ENCODE data around the gene DMD. TPM values are rescaled to one million over a fixed set of nuclear protein-coding genes. Genes with fewer than 3 reads are reported as not detected.

The DMD gene
- total and polyA plus RNA-seq, 4 experiments from 2014 or later = 0.18 to 0.55 (median 0.19) TPM; not detected in 1

GRCh38 chrX:31435592-31435991, 1775.8 kb downstream of the DMD start:
- Histone ChIP-seq H3K4me1 (ENCODE audit: insufficient read depth, low read length) (no peaks in the 10 kb centered on the region), H3K36me3 (ENCODE audit: insufficient read depth, low read length) (no peaks in the 10 kb centered on the region), H3K27ac (ENCODE audit: low read depth, low read length) (no peak overlapping the region), H3K27me3 (ENCODE audit: insufficient read depth, low read length) (no peaks in the 10 kb centered on the region), H3K9me3 (ENCODE audit: control insufficient read depth in 1 of 2, low read length in 2 of 2) (no peaks in the 10 kb centered on the region), H3K4me3 (ENCODE audit: low read length in 2 of 2) (no peak overlapping the region)
- DNase-seq = no peak
- H3K27ac Mint-ChIP-seq = no peak overlapping the region
- no peaks in the 10 kb centered on the region for H3K27me3 Mint-ChIP-seq
- ChIA-PET POLR2A (ENCODE audit: partially characterized antibody) (no interaction called here), CTCF (ENCODE audit: partially characterized antibody) (no interaction called here)
- H3K36me3 Mint-ChIP-seq = no peaks in the 10 kb centered on the region
- H3K4me3 Mint-ChIP-seq = no peak overlapping the region
- H3K9me3 Mint-ChIP-seq = peaks cover 0 to 2% (median 0%) of the 10 kb centered on the region in 8 donors
- no peaks in the 10 kb centered on the region for H3K4me1 Mint-ChIP-seq
- intact Hi-C loops (cut with micrococcal nuclease) = no loop called here

DNA sequence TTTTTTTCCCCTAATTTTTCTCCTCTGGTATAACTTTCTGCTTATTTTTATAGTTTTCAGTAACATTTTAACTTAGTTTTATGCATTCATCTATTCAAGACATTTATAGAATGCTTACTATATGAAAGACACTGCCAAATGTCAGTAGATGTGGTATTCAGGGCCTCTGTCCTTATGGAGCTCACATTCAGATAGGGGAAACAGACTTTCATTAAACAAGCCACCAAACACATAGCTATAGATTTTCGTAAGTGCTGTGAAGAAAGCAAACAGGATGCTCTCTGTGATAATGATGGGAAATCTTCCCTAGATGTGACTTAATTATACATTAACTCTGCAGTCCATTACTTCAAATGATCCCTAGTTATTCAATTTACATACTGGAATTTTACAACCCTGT, 1777.5 kb downstream of the DMD start:
- H3K27ac ChIP-seq (ENCODE audit: low read depth, low read length) = no peak overlapping the region
- CTCF ChIA-PET (ENCODE audit: partially characterized antibody) = no interaction called here
- Mint-ChIP-seq H3K4me3 (no peak overlapping the region), H3K9me3 (peaks cover 0 to 2% (median 0%) of the 10 kb centered on the region in 8 donors), H3K27me3 (no peaks in the 10 kb centered on the region), H3K36me3 (no peaks in the 10 kb centered on the region), H3K4me1 (no peaks in the 10 kb centered on the region), H3K27ac (no peak overlapping the region)
- POLR2A ChIA-PET (ENCODE audit: partially characterized antibody) = no interaction called here
- no peaks in the 10 kb centered on the region for H3K4me1 ChIP-seq (ENCODE audit: insufficient read depth, low read length)
- no peaks in the 10 kb centered on the region for H3K9me3 ChIP-seq (ENCODE audit: control insufficient read depth in 1 of 2, low read length in 2 of 2)
- intact Hi-C loops (cut with micrococcal nuclease) = no loop called here
- H3K36me3 ChIP-seq (ENCODE audit: insufficient read depth, low read length) = no peaks in the 10 kb centered on the region
- no peak for DNase-seq
- H3K4me3 ChIP-seq (ENCODE audit: low read length in 2 of 2) = no peak overlapping the region
- no peaks in the 10 kb centered on the region for H3K27me3 ChIP-seq (ENCODE audit: insufficient read depth, low read length)

- ChIA-PET POLR2A (ENCODE audit: partially characterized antibody) (no interaction called here), CTCF (ENCODE audit: partially characterized antibody) (no interaction called here)
- Mint-ChIP-seq H3K36me3 (no peaks in the 10 kb centered on the region), H3K4me3 (no peak overlapping the region), H3K9me3 (peaks cover 0 to 2% (median 0%) of the 10 kb centered on the region in 8 donors), H3K27ac (no peak overlapping the region), H3K27me3 (no peaks in the 10 kb centered on the region), H3K4me1 (no peaks in the 10 kb centered on the region)
- DNase-seq = no peak
- intact Hi-C loops (cut with micrococcal nuclease) = no loop called here
- Histone ChIP-seq H3K4me1 (ENCODE audit: insufficient read depth, low read length) (no peaks in the 10 kb centered on the region), H3K27ac (ENCODE audit: low read depth, low read length) (no peak overlapping the region), H3K4me3 (ENCODE audit: low read length in 2 of 2) (no peak overlapping the region), H3K36me3 (ENCODE audit: insufficient read depth, low read length) (no peaks in the 10 kb centered on the region), H3K27me3 (ENCODE audit: insufficient read depth, low read length) (no peaks in the 10 kb centered on the region), H3K9me3 (ENCODE audit: control insufficient read depth in 1 of 2, low read length in 2 of 2) (no peaks in the 10 kb centered on the region)
These were observed 1781.4 kb downstream of the DMD start for GRCh38 chrX:31429915-31430314.

GRCh38 chrX:31423609-31424189, 1787.7 kb downstream of the DMD start:
- H3K36me3 ChIP-seq (ENCODE audit: insufficient read depth, low read length) = no peaks in the 10 kb centered on the region
- Mint-ChIP-seq H3K9me3 (no peaks in the 10 kb centered on the region), H3K4me3 (no peak overlapping the region), H3K27ac (no peak overlapping the region), H3K4me1 (no peaks in the 10 kb centered on the region), H3K36me3 (no peaks in the 10 kb centered on the region), H3K27me3 (no peaks in the 10 kb centered on the region)
- DNase-seq = no peak
- no peaks in the 10 kb centered on the region for H3K27me3 ChIP-seq (ENCODE audit: insufficient read depth, low read length)
- intact Hi-C loops (cut with micrococcal nuclease) = loop anchor here (5.0 kb wide), 1 partner anchor 451 kb away; no protein-coding TSS in a partner anchor
- H3K4me3 ChIP-seq (ENCODE audit: low read length in 2 of 2) = no peak overlapping the region
- CTCF ChIA-PET (ENCODE audit: partially characterized antibody) = no interaction called here
- H3K9me3 ChIP-seq (ENCODE audit: control insufficient read depth in 1 of 2, low read length in 2 of 2) = no peaks in the 10 kb centered on the region
- H3K4me1 ChIP-seq (ENCODE audit: insufficient read depth, low read length) = no peaks in the 10 kb centered on the region
- POLR2A ChIA-PET (ENCODE audit: partially characterized antibody) = no interaction called here
- no peak overlapping the region for H3K27ac ChIP-seq (ENCODE audit: low read depth, low read length)

DNA sequence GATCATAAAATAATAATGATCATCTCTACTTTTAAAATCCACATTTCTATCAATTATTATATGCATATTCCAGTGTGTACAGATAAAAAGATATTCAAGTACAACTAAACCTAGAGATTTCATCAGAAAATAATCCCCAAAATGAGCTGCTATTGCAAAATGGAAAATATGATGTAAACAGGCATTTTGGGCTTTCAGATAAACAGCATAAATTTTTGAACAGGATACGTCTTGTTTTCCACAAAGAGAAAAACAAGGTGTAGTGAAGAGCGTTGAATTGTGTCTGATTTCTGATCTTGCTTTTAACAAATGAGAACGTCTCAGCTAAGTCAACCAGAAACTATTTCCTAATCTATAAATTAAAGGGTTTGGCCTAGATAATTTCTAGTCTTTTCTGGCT, 1789.9 kb downstream of the DMD start:
- POLR2A ChIA-PET (ENCODE audit: partially characterized antibody) = no interaction called here
- intact Hi-C loops (cut with micrococcal nuclease) = loop anchor here (5.0 kb wide), 1 partner anchor 449 kb away; no protein-coding TSS in a partner anchor
- H3K4me3 Mint-ChIP-seq = no peak overlapping the region

GRCh38 chrX:31420711-31421151, 1790.6 kb downstream of the DMD start:
- Histone ChIP-seq H3K27ac (ENCODE audit: low read depth, low read length) (no peak overlapping the region), H3K4me3 (ENCODE audit: low read length in 2 of 2) (no peak overlapping the region), H3K4me1 (ENCODE audit: insufficient read depth, low read length) (no peaks in the 10 kb centered on the region), H3K27me3 (ENCODE audit: insufficient read depth, low read length) (no peaks in the 10 kb centered on the region), H3K9me3 (ENCODE audit: control insufficient read depth in 1 of 2, low read length in 2 of 2) (no peaks in the 10 kb centered on the region), H3K36me3 (ENCODE audit: insufficient read depth, low read length) (no peaks in the 10 kb centered on the region)
- Mint-ChIP-seq H3K27ac (no peak overlapping the region), H3K4me1 (no peaks in the 10 kb centered on the region), H3K9me3 (no peaks in the 10 kb centered on the region), H3K27me3 (no peaks in the 10 kb centered on the region), H3K36me3 (no peaks in the 10 kb centered on the region), H3K4me3 (no peak overlapping the region)
- intact Hi-C loops (cut with micrococcal nuclease) = loop anchor here (5.0 kb wide), 1 partner anchor 448 kb away; no protein-coding TSS in a partner anchor
- ChIA-PET CTCF (ENCODE audit: partially characterized antibody) (no interaction called here), POLR2A (ENCODE audit: partially characterized antibody) (no interaction called here)
- DNase-seq = no peak

More for the DNA sequence above, 1789.9 kb downstream of the DMD start:
- Histone ChIP-seq H3K27me3 (ENCODE audit: insufficient read depth, low read length) (no peaks in the 10 kb centered on the region), H3K4me3 (ENCODE audit: low read length in 2 of 2) (no peak overlapping the region), H3K27ac (ENCODE audit: low read depth, low read length) (no peak overlapping the region), H3K36me3 (ENCODE audit: insufficient read depth, low read length) (no peaks in the 10 kb centered on the region), H3K9me3 (ENCODE audit: control insufficient read depth in 1 of 2, low read length in 2 of 2) (no peaks in the 10 kb centered on the region), H3K4me1 (ENCODE audit: insufficient read depth, low read length) (no peaks in the 10 kb centered on the region)
- H3K4me1 Mint-ChIP-seq = no peaks in the 10 kb centered on the region
- CTCF ChIA-PET (ENCODE audit: partially characterized antibody) = no interaction called here
- no peaks in the 10 kb centered on the region for H3K36me3 Mint-ChIP-seq
- H3K27ac Mint-ChIP-seq = no peak overlapping the region
- no peaks in the 10 kb centered on the region for H3K9me3 Mint-ChIP-seq
- no peak for DNase-seq
- no peaks in the 10 kb centered on the region for H3K27me3 Mint-ChIP-seq

GRCh38 chrX:31420302-31420701, 1791.0 kb downstream of the DMD start:
- no peak overlapping the region for H3K4me3 ChIP-seq (ENCODE audit: low read length in 2 of 2)
- no peaks in the 10 kb centered on the region for H3K9me3 ChIP-seq (ENCODE audit: control insufficient read depth in 1 of 2, low read length in 2 of 2)
- no peak for DNase-seq
- no peaks in the 10 kb centered on the region for H3K4me1 Mint-ChIP-seq
- H3K9me3 Mint-ChIP-seq = peaks cover 0 to 1% (median 0%) of the 10 kb centered on the region in 8 donors
- H3K27ac Mint-ChIP-seq = no peak overlapping the region
- no peaks in the 10 kb centered on the region for H3K36me3 ChIP-seq (ENCODE audit: insufficient read depth, low read length)
- no peaks in the 10 kb centered on the region for H3K27me3 Mint-ChIP-seq
- CTCF ChIA-PET (ENCODE audit: partially characterized antibody) = no interaction called here
- intact Hi-C loops (cut with micrococcal nuclease) = loop anchor here (5.0 kb wide), 1 partner anchor 448 kb away; no protein-coding TSS in a partner anchor
- POLR2A ChIA-PET (ENCODE audit: partially characterized antibody) = no interaction called here
- no peaks in the 10 kb centered on the region for H3K36me3 Mint-ChIP-seq
- H3K4me3 Mint-ChIP-seq = no peak overlapping the region
- no peaks in the 10 kb centered on the region for H3K4me1 ChIP-seq (ENCODE audit: insufficient read depth, low read length)
- no peaks in the 10 kb centered on the region for H3K27me3 ChIP-seq (ENCODE audit: insufficient read depth, low read length)
- H3K27ac ChIP-seq (ENCODE audit: low read depth, low read length) = no peak overlapping the region
